Raji (cell line): Measurements from ENCODE around the gene DMRT1.

Source experiments
- POLR2A ChIP-seq: IDR thresholded peaks from 2 replicates; pipeline ENCODE4 v1.6.1; 2011; ENCODE audit warnings: low read depth, low read length, control low read depth; ENCODE audit not compliant: insufficient read depth

DMRT1 gene

DNA sequence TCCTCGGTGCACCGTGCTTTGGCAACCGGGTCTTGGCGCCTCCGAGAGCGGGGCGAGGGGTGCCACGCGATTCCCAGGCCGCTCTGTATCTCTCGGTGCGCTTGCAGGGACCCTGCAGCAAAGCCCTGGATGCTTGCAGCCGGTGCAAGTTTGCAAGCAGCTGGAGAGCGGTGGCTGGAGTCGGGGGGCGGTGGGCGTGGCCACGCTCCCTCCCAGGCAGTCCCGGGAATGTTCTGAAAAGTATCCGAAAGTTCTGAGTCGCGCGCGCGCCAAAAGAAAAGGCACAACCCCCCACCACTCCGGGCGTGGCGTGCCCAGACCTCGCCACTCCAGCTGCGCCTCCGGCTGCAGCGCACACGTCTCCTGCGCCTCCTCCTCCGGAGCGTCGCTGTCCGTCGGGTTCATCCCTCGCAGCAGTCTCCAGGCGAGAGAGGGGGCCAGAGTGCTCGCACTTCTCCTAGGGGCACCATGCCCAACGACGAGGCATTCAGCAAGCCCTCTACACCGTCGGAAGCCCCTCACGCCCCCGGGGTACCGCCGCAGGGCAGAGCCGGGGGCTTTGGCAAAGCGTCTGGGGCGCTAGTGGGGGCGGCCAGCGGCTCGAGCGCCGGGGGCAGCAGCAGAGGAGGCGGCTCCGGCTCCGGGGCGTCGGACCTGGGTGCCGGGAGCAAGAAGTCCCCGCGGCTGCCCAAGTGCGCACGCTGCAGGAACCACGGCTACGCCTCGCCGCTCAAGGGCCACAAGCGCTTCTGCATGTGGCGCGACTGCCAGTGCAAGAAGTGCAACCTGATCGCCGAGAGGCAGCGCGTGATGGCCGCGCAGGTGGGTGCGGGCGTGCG is at the start of gene DMRT1:
Gene DMRT1 (plus strand): TSS at position 327 of the 839 bp plus-strand sequence. CDS start 142 bp downstream, at position 469.
- no peak for TF ChIP-seq POLR2A

DNA sequence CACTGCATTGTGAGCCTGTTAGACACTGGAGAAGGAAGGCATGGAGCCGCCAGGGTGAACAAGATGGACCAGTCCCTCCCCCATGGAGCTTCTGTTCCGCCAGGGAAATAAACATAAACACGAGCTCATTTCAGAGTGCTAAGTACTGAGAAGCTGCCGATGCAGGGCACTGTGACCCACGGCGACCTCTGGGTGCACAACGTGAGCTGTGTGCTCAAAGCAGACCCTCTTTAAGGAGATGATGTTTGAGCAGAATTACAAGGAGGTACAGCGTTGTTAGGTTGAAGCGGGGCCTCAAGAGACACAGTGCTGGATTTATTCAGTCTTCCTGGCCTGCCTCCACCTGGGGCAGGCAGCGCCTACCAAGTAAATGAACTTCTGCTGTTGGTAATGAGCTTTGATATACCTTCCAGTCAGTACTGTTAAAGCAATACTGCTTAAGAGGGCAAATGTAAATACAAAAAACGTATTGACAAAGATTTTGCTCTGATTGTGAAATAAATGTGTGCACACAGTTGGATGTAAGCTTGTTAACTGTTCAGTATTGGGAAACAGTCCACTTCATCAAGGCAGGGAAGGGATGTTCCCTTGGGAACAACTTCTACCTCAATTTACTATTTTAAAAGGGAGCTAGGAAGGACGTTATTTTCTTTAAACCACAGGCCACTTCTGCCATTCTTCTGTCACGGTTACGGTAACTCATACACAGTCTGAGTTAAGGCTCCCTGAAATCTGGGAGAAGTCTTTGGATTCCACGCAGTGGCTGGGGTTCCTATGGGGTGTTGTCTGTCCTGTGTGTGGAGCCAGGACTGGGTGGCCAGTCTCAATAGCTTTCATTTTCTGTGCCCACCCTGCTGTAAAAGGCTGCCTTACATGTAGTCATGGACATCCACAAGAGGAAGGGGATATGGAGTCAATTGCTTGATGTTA is 48.9 kb upstream of the DMRT1 start:
- TF ChIP-seq POLR2A: no peak

DNA sequence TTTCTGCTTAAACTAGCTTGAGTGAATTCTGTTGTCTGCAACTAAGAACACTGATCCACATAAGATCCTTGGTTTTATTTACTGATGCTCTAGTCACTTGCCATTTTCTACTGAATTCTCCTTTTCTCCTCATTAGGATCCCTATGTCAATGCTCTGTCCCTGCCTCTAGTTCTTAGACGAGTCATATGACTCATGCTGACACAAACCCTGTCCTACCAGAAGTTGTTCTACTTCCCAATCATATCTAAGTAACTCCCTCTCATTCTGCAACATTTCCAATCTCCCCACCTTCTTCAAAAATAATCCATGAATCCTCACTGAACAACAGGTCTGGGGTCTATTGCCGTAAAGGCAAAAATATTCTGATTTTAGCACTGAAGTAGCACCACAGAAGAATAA is 47.1 kb upstream of the DMRT1 start:
- TF ChIP-seq POLR2A: no peak

DNA sequence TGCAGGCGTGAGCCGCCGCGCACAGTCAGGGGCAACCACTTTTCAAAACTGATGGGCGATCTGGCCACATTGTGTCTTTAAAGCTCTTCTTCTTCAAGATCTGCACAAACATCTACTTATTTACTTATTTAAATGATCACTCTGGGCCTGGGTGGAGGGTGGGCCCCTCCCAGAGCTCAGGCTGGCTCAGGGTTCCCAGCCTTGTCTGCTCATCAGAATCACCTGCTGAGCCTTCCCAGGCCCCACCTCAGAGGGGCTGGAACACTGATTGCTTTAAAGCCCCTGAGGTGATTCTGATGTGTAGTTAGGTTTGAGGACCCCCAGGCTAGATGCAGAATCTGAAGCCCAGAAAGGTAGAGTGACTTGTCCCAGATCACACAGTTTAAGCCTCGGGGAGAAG is 45.6 kb upstream of the DMRT1 start:
- TF ChIP-seq POLR2A: no peak

DNA sequence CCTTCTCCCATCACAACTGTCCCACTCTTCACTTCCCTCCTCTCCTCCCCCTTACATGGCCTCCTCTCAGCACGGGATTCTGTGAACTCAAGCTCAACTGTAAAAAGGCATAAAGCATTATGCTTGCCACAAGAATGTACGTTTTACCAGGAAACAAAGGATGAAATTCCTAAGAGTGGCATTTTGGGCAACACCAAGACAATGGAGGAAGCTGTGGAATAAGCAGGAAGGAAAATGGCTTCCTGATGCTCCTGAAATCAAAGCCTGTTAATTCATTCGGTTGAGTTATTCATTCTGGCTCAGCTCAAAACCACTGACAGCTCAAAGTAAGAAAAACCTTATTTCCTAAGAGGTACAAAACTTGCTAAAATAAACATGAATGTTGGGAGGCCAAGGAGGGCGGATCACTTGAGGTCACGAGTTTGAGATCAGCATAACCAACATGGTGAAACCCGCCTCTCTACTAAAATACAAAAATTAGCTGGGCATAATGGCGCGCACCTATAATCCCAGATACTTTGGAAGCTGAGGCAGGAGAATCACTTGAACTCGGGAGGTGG is 40.8 kb upstream of the DMRT1 start:
- no peak for TF ChIP-seq POLR2A

DNA sequence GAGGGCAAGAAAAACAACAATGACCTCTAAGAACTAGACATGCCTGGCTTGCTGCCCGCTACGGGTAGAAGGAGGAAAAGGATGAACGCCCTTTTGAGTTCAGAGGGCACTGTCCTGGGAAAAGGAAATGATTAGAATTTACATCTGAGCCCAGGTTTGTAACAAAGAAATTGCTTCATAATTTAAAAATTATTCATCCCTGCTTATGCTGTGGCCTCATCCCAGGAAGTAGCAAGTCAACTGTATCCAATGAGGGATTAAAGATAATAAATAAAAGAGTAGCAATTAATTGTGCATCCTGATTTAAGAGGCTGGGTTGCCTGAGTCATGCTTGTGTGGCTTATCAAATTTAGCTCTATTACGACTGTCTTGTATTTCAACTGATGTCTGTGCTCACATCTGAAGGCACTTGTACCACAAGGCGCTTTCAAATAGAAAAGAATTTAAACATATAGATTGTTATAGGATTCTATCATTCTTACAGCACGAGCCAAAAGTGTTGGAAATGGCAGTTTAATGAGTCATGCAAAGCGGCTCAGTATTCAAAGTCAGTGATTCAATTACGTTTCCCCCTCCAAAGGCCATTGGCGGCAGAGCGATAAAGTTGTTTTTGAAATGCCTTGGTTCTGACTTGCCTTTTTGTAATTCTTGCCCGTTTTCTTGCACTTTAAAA is 40.0 kb upstream of the DMRT1 start:
- no peak for TF ChIP-seq POLR2A

DNA sequence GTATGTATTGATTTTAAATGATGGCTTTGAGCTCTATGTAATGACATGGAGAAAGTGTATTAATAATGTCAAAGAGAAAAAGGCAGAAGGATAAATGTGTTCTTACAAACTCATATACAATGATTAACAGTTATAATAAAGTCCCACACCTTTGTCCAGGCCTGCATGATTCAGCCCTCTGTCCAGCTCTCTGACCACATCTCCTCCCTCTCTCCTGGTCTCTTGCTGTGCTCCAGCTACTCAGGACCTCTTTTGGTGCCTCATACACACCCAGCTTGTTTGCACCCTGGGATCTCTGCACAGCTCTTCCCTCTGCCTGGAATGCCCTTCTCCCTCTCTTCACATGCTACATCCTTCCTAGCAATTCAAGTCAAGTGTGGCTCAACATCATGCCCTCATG is 37.5 kb upstream of the DMRT1 start:
- no peak for TF ChIP-seq POLR2A

DNA sequence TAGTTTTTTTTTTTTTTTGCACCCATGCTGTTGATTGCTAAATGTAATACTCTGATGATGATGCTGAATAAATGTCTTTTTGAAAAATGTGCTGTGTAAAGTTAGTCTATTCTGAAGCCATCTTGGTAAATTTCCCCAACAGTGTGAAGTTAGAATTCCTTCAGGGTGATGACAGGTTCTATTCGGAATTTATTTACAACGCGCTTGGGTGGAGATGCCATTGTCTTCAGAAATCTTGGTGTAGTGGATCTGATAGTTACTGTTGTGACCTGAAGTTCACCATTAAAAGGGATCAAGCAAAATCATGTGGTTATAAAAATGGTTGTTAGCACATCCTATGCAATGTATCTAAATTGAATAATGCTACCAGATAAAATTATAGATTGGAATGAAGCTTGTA is 36.3 kb upstream of the DMRT1 start:
- no peak for TF ChIP-seq POLR2A

DNA sequence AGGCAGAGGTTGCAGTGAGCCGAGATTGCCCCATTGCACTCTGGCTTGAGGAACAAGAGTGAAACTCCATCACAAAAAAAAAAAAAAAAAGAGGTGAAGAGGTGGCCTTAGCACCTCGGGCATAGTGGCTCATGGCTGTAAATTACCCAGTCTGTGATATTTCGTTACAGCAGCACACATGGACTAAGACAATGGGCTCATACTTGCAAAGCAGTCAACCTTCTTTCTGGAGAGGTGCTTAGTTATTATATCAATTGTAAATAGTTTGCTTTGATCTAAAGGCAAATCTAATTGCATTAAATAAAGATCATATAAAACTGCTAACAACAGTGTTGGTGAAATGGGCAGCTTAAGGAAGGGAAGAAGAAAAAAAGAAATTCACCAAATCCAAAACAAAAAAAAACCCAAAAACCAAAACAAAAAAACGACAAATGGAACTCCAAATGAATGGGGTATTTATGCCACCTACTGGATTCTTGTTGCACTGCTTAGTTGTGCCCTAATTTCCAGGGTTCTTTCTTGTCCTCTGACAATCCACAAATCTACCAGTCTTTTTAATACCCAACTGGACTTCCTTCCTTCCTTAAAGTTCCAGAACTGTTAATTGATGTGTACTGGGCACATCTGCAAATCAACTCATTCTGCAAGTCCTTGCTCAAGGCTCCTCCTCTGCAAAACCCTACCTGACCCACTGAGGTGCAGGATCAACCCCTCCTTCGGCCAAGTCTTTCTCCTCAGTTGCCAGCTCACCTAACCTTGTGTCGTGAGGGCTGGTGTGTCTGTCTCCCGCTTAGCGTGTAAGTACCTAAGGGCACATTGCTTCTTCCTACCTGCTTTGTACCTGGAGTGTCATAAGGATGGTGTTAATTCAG is 35.0 kb upstream of the DMRT1 start:
- no peak for TF ChIP-seq POLR2A

DNA sequence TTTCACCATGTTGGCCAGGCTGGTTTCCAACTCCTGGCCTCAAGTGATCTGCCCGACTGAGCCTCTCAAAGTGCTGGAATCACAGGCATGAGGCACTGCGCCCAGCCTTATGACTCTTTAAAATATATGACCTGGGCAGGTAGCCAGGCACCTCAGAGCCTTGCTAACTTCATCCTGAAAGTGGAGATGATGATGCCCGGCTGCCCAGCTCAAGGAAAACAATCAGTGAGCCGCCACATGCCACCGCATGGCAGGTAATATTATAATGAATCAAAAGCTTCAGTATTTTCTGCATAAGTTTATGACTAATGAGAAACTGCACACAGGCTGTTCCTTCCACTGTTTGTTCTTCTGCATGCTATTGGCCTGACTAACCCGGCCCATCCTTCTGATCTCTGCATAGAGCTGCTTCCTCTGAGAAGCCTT is 30.4 kb upstream of the DMRT1 start:
- no peak for TF ChIP-seq POLR2A

DNA sequence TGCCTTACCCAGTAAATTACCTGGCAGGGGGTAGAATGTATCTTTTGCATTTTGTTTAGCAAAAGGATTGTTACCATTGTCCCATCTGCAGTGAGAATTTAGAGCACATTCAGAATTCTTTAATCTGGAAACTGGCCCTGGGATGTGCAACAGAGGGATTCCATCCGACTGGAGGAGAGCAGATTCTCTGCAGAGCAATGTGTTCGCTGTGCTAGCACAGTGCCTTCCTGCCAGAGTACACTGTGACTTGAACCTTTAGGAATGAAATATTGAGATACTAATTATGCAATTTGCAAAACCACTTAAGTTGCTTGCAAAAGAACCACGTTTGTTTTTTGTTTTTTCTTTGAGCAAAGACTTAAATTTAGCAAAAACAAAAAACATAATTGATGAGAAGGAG is 22.5 kb upstream of the DMRT1 start:
- no peak for TF ChIP-seq POLR2A

DNA sequence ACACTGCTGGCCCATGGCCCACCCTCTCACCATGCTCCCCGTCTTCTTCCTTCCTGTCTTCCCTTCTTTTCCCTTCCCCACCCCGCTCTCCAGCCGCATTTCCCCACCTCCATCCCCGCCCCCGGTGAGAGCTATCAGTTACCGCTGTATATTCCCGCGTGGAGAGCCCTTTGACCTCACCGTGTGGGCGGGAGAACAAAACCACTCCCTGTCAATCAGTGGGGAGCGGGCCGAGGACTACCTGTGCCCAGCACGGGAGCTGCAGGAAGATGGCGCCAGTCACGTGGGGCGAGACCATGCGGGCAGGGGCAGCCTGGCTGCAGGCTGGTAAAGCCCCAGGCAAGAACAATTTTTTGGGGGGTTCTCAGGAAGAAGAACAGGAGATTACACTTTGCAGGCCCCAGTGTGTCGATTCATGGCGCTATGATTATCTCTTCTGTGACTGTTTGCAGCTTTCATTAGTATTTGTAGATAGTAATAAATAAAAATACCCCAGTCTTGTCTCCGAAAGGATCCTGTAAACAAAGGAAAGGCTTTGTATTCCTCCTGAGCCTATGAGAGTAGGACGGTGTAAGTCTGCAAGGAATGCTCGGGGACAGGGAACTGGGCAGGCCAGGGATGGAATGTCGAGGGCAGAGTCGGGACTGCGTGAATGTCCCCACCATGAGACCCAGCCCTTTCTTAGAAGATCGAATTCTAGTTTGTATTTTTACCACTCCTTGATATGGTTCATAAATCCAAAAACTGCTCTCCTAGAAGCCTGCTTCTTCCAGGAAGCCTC is 14.8 kb upstream of the DMRT1 start:
- no peak for TF ChIP-seq POLR2A

DNA sequence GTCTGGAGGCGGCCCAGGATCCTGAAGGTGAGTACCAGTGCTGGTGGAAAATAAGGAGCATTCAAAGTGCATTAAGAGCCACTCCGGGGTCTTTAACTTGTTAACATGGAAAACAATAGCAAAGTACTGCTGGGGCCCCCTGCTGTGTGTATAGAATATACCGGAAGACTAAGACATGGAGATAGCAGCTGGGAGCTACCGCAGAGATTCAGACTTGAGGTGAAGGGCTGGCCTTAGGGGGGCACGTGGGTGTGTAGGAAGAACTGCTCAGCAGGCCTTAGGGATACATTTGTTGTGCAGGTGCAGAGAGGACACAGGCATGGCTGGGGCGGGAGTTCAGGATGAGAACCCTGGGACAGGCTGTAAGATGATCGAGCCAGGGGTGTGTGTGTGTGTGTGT is 1.2 kb upstream of the DMRT1 start:
- no peak for TF ChIP-seq POLR2A
